ENCODE results near the gene CYP2S1.
"Not testable (repeated sequence)": the region's sequence is repeated elsewhere in the genome, so short reads cannot be mapped to it uniquely, and the experiment has no call there.

The CYP2S1 gene

DNA sequence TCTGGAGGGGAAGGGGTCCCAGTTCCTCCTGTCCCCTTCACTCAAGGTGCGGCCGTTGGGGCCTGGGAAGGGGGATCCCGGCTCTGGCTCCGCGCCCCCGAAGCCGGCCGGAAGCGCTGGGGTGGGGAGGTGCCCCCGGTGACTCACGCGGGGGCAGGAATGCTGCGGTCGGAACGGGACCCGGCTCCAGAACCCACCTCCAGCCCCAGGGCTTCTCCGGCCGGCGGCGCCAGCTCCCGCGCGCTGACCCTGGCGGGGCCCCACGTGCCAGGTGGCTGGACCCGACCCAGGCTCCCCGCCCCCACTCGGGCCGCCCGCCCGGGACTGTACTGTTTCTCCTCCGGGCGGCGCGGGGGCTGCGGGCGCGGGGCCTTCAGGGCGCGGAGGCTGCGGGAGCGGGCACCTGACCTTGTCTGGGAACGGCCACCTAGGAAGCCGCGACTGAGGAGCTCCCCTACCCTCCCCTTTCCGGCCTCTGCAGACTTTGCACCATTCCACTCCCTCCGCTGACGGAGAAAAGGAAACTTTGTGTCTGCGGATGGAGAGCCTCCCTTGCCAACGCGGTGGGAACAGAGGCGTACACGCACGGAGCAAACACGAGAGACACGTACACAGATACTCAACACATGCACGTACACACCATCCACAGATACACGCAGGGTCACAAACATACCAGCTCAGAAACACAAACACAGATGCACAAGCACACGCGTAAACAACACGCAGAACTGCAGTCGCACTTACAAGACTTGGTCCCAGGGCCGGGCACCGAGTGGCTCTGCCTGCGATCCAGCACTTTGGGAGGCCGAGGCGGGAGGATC, 33.2 kb downstream of the CYP2S1 start:
- peak; percentile 10 to 27 for DNase-seq (ENCODE audit: low read depth in 2 of 2)

DNA sequence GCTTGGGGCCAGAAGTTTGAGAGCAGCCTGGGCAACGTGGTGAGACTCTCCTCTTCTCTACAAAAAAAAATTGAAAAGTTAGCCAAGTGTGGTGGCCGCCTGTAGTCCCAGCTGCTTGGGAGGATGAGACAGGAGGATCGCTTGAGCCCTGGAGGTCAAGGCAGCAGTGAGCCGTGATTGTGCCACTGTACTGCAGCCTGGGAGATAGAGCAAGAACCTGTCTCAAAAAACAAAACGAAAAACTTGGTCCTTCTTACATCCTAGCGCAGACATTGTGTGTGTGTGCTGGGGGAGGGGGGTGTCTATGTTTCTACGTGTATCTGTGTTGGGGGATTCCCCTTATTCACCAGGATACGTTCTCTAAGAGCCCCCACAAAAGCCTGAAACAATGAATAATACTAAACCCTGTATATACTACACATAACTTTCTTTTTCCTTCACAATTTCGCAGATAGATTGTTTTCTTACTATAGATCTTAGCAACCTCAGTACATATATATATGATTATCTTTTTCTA, 33.9 kb downstream of the CYP2S1 start:
- no peak for DNase-seq (ENCODE audit: low read depth in 2 of 2)

DNA sequence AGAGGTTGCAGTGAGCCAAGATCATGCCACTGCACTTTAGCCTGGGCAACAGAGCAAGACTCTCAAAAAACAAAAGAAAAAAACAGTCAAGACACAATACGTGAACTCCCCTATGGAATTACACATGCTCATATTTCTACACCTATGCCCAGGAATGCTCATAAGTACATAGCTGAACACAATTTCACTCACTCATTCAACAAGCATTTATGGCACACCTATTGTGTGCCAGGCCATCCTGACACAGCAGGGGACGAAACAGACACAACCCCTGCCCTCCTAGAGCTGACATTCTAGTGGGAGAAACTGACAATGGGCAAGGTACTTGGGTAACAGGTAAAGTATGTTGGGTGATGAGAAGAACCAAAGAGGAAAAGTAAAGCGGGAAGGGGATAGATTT, 35.5 kb downstream of the CYP2S1 start:
- no peak for DNase-seq (ENCODE audit: low read depth in 2 of 2)

DNA sequence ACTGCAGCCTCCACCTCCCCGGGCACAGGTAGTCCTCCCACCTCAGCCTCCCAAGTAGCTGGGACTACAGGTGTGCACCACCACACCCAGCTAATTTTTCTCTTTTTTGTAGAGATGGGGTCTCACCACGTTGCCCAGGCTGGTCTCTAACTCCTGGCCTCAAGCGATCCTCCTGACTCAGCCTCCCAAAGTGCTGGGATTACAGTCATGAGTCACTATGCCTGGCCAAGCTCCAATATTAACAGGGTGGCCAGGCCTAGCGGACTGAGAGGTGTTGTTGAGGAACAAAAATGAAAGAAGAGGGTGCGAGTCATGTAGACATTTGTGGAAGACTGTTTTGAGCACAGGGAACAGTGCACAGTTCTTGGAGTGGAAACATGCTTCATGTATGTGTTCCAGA, 36.3 kb downstream of the CYP2S1 start:
- not testable (repeated sequence) for DNase-seq (ENCODE audit: low read depth in 2 of 2)

DNA sequence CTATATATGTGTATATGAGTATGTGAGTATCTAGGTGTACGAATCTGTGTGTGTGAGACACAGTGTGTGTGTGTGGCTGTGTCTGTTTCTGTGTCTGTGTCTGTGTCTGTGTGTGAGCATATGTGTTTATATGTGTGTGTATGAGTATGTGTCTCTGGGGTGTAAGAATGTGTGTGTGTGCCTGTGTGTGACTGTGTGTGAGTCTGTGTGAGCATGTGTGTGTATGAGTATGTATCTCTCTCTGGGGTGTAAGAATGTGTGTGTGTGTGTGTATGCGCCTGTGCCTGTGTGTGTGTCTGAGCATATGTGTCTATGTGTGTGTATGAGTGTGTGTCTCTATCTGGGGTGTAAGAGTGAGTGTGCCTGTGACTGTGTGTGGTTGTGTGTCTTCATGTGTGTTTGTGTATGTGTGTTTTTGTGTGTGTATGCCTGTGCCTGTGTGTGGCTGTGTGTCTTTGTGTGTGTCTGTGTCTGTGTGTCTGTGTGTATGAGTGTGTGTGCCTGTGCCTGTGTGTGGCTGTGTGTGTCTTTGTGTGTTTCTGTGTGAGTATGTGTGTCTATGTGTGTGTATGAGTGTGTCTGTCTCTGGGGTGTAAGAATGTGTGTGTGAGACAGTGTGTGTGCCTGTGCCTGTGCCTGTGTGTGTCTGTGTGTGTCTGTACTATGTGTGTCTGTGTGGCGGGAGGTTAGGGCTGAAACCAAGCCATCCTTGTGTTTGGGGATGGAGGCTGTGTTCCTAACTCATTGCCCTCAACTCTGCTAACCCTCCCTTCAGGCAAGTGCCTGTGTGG, 37.2 kb downstream of the CYP2S1 start:
- no peak for DNase-seq (ENCODE audit: low read depth in 2 of 2)

DNA sequence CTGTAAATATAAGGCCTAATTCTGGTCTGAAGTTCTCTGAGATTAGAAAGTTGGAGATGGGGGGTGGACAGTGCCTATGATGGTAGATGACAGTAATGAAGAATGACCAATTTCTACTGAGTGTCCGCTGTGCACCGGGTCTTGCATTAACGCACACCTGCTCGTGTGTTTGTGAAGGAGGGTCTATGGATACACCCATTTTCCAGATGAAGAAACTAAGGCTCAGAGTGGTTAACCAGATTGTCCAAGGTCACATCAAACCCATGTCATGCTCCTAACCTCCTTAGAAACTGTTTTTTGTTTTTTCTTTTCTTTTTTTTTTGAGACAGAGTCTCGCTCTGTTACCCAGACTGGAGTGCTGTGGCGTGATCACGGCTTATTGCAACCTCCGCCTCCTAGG, 39.7 kb downstream of the CYP2S1 start:
- DNase-seq (ENCODE audit: low read depth in 2 of 2): no peak

DNA sequence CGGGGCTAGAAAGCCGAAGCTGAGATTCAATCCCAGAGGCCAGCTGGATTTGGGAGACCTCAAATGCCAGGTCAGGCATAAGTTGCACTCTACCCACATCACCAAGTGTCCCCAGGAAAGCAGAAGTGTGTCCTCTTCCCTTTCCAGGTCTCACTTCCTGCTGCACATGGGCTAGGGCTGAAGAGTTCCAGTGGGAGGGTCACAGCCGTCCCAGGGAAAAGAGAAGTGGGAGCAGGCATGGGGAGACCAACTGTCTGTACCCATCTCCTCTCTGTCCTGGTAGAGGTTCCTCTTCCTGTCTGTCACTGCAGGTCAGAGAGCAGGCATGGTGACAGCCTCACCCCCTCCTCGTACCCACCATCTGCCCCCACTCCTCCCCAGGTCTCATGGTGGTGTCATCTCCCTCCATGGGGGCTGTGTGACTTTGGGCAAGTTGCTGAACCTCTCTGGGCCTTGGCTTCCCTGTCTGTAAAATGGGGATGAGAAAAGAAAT, 40.8 kb downstream of the CYP2S1 start:
- DNase-seq (ENCODE audit: low read depth in 2 of 2): no peak

- no peak for DNase-seq (ENCODE audit: low read depth in 2 of 2)
Measured at GRCh38 chr19:41234512-41235168, 41.6 kb downstream of the CYP2S1 start.

GRCh38 chr19:41235480-41235879, 42.5 kb downstream of the CYP2S1 start:
- DNase-seq (ENCODE audit: low read depth in 2 of 2): no peak

- DNase-seq (ENCODE audit: low read depth in 2 of 2): no peak
Measured at GRCh38 chr19:41238244-41238643, 45.2 kb downstream of the CYP2S1 start.

- no peak for DNase-seq (ENCODE audit: low read depth in 2 of 2)
Measured at GRCh38 chr19:41239363-41239762, 46.3 kb downstream of the CYP2S1 start.

DNA sequence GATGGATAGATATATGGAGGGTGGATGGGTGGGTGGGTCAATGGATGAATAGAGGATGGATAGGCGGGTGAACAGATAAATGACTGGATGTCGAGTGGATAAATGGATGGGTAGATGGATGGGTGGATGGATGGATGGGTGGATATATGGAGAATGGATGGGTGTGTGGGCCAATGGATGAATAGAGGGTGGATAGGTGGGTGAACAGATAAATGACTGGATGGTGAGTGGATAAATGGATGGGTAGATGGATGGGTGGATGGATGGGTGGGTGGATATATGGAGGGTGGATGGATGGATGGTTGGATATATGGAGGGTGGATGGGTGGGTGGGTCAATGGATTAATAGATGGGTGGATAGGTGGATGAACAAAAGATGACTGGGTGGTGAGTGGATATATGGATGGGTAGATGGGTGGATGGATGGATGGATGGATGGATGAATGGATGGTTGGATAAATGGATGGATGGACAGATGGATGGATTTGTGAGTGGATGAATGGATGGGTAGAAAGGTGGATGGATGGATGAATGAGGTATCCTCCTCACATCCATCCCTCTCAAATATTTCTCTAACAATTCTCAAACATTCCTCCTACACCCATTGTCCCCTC, 47.0 kb downstream of the CYP2S1 start:
- DNase-seq (ENCODE audit: low read depth in 2 of 2): no peak

- DNase-seq (ENCODE audit: low read depth in 2 of 2): no peak
Measured at GRCh38 chr19:41241859-41242258, 48.8 kb downstream of the CYP2S1 start.

DNA sequence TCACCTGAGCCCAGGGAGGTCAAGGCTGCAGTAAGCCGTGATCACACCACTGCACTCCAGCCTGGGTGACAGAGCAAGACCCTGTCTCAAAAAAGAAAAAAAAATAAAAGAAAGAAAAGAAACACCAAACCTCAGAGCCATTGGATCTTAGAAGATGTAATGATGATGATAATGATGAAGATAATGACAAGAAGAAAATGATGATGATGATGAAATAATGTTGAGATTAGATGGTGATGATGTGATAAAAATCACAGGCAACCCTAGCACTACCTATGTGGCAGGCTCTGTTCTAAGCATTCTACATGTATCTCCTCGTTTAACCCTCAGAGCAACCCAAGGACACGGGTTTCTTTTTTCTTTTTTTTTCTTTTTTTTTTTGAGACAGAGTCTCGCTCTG, 51.1 kb downstream of the CYP2S1 start:
- no peak for DNase-seq (ENCODE audit: low read depth in 2 of 2)

DNA sequence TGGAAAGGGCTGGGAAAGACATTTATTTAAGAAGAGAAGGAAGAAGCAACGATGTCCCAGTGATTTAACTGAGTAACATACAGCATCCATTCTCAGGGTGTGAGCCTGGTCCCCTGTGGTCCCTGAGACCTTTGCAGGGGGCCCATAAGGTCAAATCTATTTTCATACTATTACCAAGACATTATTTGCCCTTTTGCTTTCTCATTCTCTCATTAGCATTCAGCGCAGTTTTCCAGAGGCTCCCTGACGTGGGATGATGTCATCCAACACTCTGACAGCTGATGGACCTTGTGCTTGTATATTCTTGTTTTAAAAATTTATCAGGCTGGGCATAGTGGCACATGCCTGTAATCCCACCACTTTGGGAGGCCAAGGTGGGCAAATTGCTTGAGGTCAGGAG, 52.8 kb downstream of the CYP2S1 start:
- DNase-seq (ENCODE audit: low read depth in 2 of 2): no peak

- DNase-seq (ENCODE audit: low read depth in 2 of 2): no peak
Measured at GRCh38 chr19:41248895-41249294, 55.9 kb downstream of the CYP2S1 start.

DNA sequence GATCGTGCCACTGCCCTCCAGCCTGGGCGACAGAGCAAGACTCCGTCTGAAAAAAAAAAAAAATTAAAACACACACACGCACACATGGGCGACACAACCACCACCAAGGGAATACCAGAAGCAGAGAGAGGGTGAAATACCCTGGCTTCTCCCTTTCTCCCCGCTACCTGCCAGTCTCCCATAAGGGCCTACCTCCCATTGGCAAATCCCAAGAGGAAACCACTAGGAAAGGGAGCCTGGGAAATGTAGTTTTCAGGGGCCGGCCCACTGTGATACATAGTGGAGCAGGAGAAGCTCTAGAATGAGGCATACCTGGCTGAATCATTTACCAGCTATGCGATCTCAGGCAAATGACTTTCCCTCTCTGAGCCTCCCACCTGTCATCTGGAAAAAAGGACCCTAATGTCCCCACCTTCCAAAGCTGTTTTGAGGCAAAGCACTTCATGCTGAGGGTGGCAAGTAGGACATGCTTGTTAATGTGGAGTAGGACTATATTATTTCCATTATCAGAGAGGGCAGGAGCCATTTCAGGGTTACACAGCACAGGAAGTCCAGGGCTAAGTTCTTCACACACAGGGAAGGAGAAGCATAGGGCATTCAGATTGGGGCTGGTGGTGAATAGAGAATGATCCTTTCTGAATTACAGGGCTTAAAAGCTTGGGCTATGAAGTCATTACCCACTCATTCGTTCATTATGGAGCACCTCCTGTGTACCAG, 56.8 kb downstream of the CYP2S1 start:
- no peak for DNase-seq (ENCODE audit: low read depth in 2 of 2)

DNA sequence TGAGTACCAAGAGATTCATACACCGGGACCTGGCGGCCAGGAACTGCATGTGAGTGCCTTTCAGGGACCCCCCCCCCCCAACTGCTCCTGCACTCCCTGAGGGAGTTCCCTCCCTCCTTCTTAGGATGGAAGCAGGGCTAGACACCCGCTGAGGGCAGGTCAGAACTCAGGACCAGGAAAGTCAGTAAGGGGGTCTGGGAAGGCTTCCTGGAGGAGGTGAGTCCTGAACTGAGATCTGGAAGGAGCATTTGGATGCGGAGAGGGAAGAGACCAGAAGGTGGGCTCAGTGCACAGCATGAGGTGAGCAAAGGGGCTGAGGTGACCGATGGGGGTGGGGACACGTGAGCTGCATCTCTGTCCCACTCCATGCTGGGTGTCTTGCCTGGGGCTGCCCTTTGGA, 60.6 kb downstream of the CYP2S1 start:
- no peak for DNase-seq (ENCODE audit: low read depth in 2 of 2)

DNA sequence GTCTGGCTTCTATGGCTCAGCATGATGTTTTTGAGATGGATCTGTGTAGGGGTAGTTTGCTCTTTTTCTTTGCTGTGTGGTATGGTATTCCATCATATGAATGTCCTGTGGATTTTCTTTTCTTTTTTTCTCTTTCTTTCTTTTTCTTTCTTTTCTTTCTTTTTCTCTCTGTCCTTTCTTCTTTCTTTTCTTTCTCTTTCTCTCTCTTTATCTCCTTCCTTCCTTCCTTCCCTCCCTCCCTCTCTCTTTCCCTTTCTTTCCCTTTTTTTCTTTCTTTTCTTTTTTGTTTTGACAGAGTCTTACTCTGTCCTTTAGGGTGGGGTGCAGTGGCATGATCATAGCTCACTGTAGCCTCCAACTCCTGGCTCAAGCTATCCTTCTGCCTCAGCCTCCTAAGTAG, 62.2 kb downstream of the CYP2S1 start:
- no peak for DNase-seq (ENCODE audit: low read depth in 2 of 2)
